NCI-H1105 treated with DMSO at 0.1 percent for 48 hours (cell line): Measurements from ENCODE around the gene EPRS1.
"Not testable (repeated sequence)": the region's sequence is repeated elsewhere in the genome, so short reads cannot be mapped to it uniquely, and the experiment has no call there.

Source experiments
- DNase-seq: peaks from one replicate; lab custom pipeline; 2025; lab: John Stamatoyannopoulos, UW

The EPRS1 gene

GRCh38 chr1:220046052-220046930 is at the start of gene EPRS1:
Gene EPRS1, minus strand, starts transcription at chr1:220046505. Its CDS starts 117 bp downstream, at chr1:220046388.
- peak; percentile 98 for DNase-seq

GRCh38 chr1:220094016-220094911 is 48.0 kb upstream of the EPRS1 start, which contains the start of gene IARS2:
Gene IARS2, plus strand, starts transcription at chr1:220094132. Its CDS starts 85 bp downstream, at chr1:220094217.
- DNase-seq: peak; percentile 80

- DNase-seq: no peak
Measured at GRCh38 chr1:220093361-220094015, 47.2 kb upstream of the EPRS1 start.

- DNase-seq: no peak
Measured at GRCh38 chr1:220092694-220093093, 46.4 kb upstream of the EPRS1 start.

- DNase-seq: peak; percentile 96
Measured at GRCh38 chr1:220089650-220090556, 43.6 kb upstream of the EPRS1 start, which contains the start of gene BPNT1. Gene BPNT1, minus strand, starts transcription at chr1:220089788. Its CDS starts 9,942 bp downstream, at chr1:220079846.

- DNase-seq: not testable (repeated sequence)
Measured at GRCh38 chr1:220086261-220086686, 40.0 kb upstream of the EPRS1 start.

- no peak for DNase-seq
Measured at GRCh38 chr1:220084460-220084859, 38.2 kb upstream of the EPRS1 start.

- no peak for DNase-seq
Measured at GRCh38 chr1:220077887-220078286, 31.6 kb upstream of the EPRS1 start.

- no peak for DNase-seq
Measured at GRCh38 chr1:220076861-220077762, 30.8 kb upstream of the EPRS1 start.

GRCh38 chr1:220067269-220068204 is 21.2 kb upstream of the EPRS1 start:
- no peak for DNase-seq

- DNase-seq: no peak
Measured at GRCh38 chr1:220062629-220063028, 16.3 kb upstream of the EPRS1 start.

- DNase-seq: no peak
Measured at GRCh38 chr1:220060876-220061275, 14.6 kb upstream of the EPRS1 start.

- no peak for DNase-seq
Measured at GRCh38 chr1:220056374-220056773, 10.1 kb upstream of the EPRS1 start.

- peak; percentile 3 for DNase-seq
Measured at GRCh38 chr1:220045356-220046051, 801 bp downstream of the EPRS1 start.

GRCh38 chr1:220044678-220045355 is 1.5 kb downstream of the EPRS1 start:
- DNase-seq: no peak

GRCh38 chr1:220043646-220044045 is 2.7 kb downstream of the EPRS1 start:
- no peak for DNase-seq

- DNase-seq: no peak
Measured at GRCh38 chr1:220040028-220040596, 6.2 kb downstream of the EPRS1 start.
